Fibroblast of lung (primary cell): ENCODE data around the gene RAMP2. TPM values are rescaled to one million over a fixed set of nuclear protein-coding genes. Genes with fewer than 3 reads are reported as not detected.

Experiments used
- DNase-seq, 2 donors: peaks; one replicate each; pipeline versions ENCODE4 v3.0.0 to v3.0.0-alpha.2; 2010; ENCODE audit warnings: low read depth in 2 of 2
- H2AFZ ChIP-seq: 2 replicates; pipeline ENCODE4 v1.5.1; 2012; ENCODE audit warnings: low read length, control low read depth, inconsistent platforms
- H3K27ac ChIP-seq: 2 replicates; pipeline ENCODE4 v1.5.1; 2011; ENCODE audit warnings: low read length, control low read depth; ENCODE audit not compliant: insufficient read depth
- H3K27me3 ChIP-seq: 2 replicates; pipeline ENCODE4 v1.5.1; 2011; ENCODE audit warnings: mild to moderate bottlenecking, low read length; ENCODE audit not compliant: control insufficient read depth, insufficient read depth
- H3K36me3 ChIP-seq: 2 replicates; pipeline ENCODE4 v1.5.1; 2011; ENCODE audit warnings: low read length; ENCODE audit not compliant: control insufficient read depth, insufficient read depth
- H3K4me1 ChIP-seq: 2 replicates; pipeline ENCODE4 v1.5.1; 2011; ENCODE audit warnings: low read length; ENCODE audit not compliant: control insufficient read depth, insufficient read depth; ENCODE audit errors: extremely low read depth
- H3K4me2 ChIP-seq: 2 replicates; pipeline ENCODE4 v1.5.1; 2011; ENCODE audit warnings: low read length, control low read depth; ENCODE audit not compliant: insufficient read depth; ENCODE audit errors: extremely low read depth
- H3K4me3 ChIP-seq, 4 experiments: fragments of 200-600 bp in 1 of 4; sonication (generic) in 1 of 4; replicated peaks in 1 of 4; 2 replicates each; pipeline ENCODE4 v1.5.1; 2011 to 2016; ENCODE audit warnings: low read length in 4 of 4, low read depth in 3 of 4, mild to moderate bottlenecking in 3 of 4, control low read depth in 2 of 4, inconsistent platforms in 1 of 4, mixed read lengths in 1 of 4; ENCODE audit not compliant: insufficient read depth in 1 of 4; ENCODE audit errors: control extremely low read depth in 1 of 4
- H3K79me2 ChIP-seq: 2 replicates; pipeline ENCODE4 v1.5.1; 2012; ENCODE audit warnings: mild to moderate bottlenecking, low read length, inconsistent platforms; ENCODE audit not compliant: control insufficient read depth, insufficient read depth
- H3K9ac ChIP-seq: 2 replicates; pipeline ENCODE4 v1.5.1; 2011; ENCODE audit warnings: mild to moderate bottlenecking, low read length, control low read depth; ENCODE audit not compliant: insufficient read depth
- H3K9me3 ChIP-seq: 2 replicates; pipeline ENCODE4 v1.5.1; 2012; ENCODE audit warnings: low read depth, low read length; ENCODE audit not compliant: control insufficient read depth, insufficient read depth
- H4K20me1 ChIP-seq: 2 replicates; pipeline ENCODE4 v1.5.1; 2011; ENCODE audit warnings: low read length; ENCODE audit not compliant: control insufficient read depth, insufficient read depth; ENCODE audit errors: extremely low read depth
- CTCF ChIP-seq, 2 donors: IDR thresholded peaks in 1 of 2; conservative IDR thresholded peaks in 1 of 2; 1 replicate in 1 of 2; 2 replicates in 1 of 2; pipeline ENCODE4 v1.5.1; 2011 to 2012; ENCODE audit warnings: low read length in 2 of 2, control low read depth in 1 of 2, inconsistent platforms in 1 of 2, low read depth in 1 of 2, mild to moderate bottlenecking in 1 of 2
- EZH2 ChIP-seq: IDR thresholded peaks from 2 replicates; pipeline ENCODE4 v1.5.1; 2012; ENCODE audit warnings: low read length, control low read depth, mild to moderate bottlenecking; ENCODE audit errors: missing control alignments
- polyA plus RNA-seq, 2 donors: library from polyadenylated mRNA; depleted of rRNA in 1 of 2; stranded (reverse) in 1 of 2; unstranded in 1 of 2; fragments of >200 nt; gene quantifications; 2 replicates each; pipeline ENCODE4 v1.2.1, GENCODE V29; 2011 to 2012; ENCODE audit warnings: missing spikeins in 1 of 2
- total RNA-seq: library from RNA; depleted of rRNA; stranded (reverse); fragments of >200 nt; gene quantifications from 2 replicates; pipeline ENCODE4 v1.2.1, GENCODE V29; 2014

Gene RAMP2
- total and polyA plus RNA-seq, 2 donors (not counting 1 experiment from before 2014, with no cell fraction given), result 0.17 to 0.45 TPM

- peaks cover 19% of the 10 kb centered on the region for H3K27me3 ChIP-seq
- no peak for DNase-seq
- H2AFZ ChIP-seq, result no peak overlapping the region
- H3K36me3 ChIP-seq, result no peaks in the 10 kb centered on the region
- H3K9me3 ChIP-seq, result no peaks in the 10 kb centered on the region
- H3K79me2 ChIP-seq, result no peaks in the 10 kb centered on the region
- no peak for TF ChIP-seq CTCF (conservative IDR thresholded peaks at IDR 0.05 in 1 of 2, IDR thresholded peaks at IDR 0.05 in 1 of 2; ENCODE audit: low read depth in 1 of 2, low read length in 2 of 2)
- no peaks in the 10 kb centered on the region for H4K20me1 ChIP-seq
- no peak overlapping the region for H3K27ac ChIP-seq
- H3K4me2 ChIP-seq, result no peak overlapping the region
- no peak overlapping the region for H3K9ac ChIP-seq
- no peaks in the 10 kb centered on the region for H3K4me1 ChIP-seq
- H3K4me3 ChIP-seq, result no peak overlapping the region
These were observed 9.4 kb upstream of the RAMP2 start for GRCh38 chr17:42751628-42752027.

GRCh38 chr17:42754782-42755181 is 6.2 kb upstream of the RAMP2 start:
- Histone ChIP-seq H2AFZ (no peak overlapping the region), H3K27ac (no peak overlapping the region), H3K79me2 (no peaks in the 10 kb centered on the region), H3K36me3 (no peaks in the 10 kb centered on the region), H3K27me3 (peaks cover 30% of the 10 kb centered on the region), H3K9me3 (no peaks in the 10 kb centered on the region), H3K4me1 (no peaks in the 10 kb centered on the region), H4K20me1 (no peaks in the 10 kb centered on the region), H3K4me2 (no peak overlapping the region), H3K4me3 (no peak overlapping the region), H3K9ac (no peak overlapping the region)
- DNase-seq, result peak; percentile 39 to 59
- no peak for TF ChIP-seq CTCF (conservative IDR thresholded peaks at IDR 0.05 in 1 of 2, IDR thresholded peaks at IDR 0.05 in 1 of 2; ENCODE audit: low read depth in 1 of 2, low read length in 2 of 2)
- no peak for TF ChIP-seq EZH2

GRCh38 chr17:42759982-42760651 is 910 bp upstream of the RAMP2 start:
- no peaks in the 10 kb centered on the region for H3K79me2 ChIP-seq
- peaks cover 39% of the 10 kb centered on the region for H3K27me3 ChIP-seq
- TF ChIP-seq EZH2 (peak; percentile 93), CTCF (conservative IDR thresholded peaks at IDR 0.05 in 1 of 2, IDR thresholded peaks at IDR 0.05 in 1 of 2; ENCODE audit: low read depth in 1 of 2, low read length in 2 of 2) (no peak)
- H3K4me1 ChIP-seq, result no peaks in the 10 kb centered on the region
- H3K9me3 ChIP-seq, result no peaks in the 10 kb centered on the region
- H3K27ac ChIP-seq, result no peak overlapping the region
- no peaks in the 10 kb centered on the region for H4K20me1 ChIP-seq
- H3K9ac ChIP-seq, result no peak overlapping the region
- no peaks in the 10 kb centered on the region for H3K36me3 ChIP-seq
- H2AFZ ChIP-seq, result no peak overlapping the region
- DNase-seq, result no peak
- no peak overlapping the region for H3K4me3 ChIP-seq
- no peak overlapping the region for H3K4me2 ChIP-seq
